HepG2 (cell line): ENCODE results near the gene AKR1A1. TPM values are rescaled to one million over a fixed set of nuclear protein-coding genes. Genes with fewer than 3 reads are reported as not detected.
A peak's percentile ranks its signal among the peaks of the same experiment; 100 is the strongest.

Experiments used
- ATAC-seq: fragments of 200-7000 bp; cut with Tn5 transposase; 3 replicates; pipeline ENCODE4 v1.9.1; 2020; ENCODE audit warnings: mild to moderate bottlenecking, moderate library complexity
- BruUV-seq: library from RNA; stranded (reverse); fragments of 400-500 nt; replicated peaks from 2 replicates; lab custom pipeline; 2021; lab: Mats Ljungman, UMichigan
- CTCF ChIA-PET: fragments of 300-600 bp; formaldehyde crosslinking; extraction: SDS; loops from one replicate; lab custom pipeline; 2021; ENCODE audit warnings: low total read pairs, inconsistent platforms, low intra/inter-chr PET ratio; lab: Yijun Ruan, JAX
- POLR2A ChIA-PET: fragments of 350-600 bp; sonication (Branson Sonifier 250); formaldehyde crosslinking; loops from one replicate; lab custom pipeline; 2020; ENCODE audit warnings: antibody characterized with exemption, inconsistent platforms; lab: Yijun Ruan, JAX
- DNase-seq: peaks from one replicate; pipeline ENCODE4 v3.0.0-alpha.2; 2015; ENCODE audit warnings: low spot score
- FAIRE-seq: peaks from 3 replicates; lab custom pipeline; 2011; peaks lifted over from hg19 to GRCh38; lab: Jason Lieb, UNC
- H2AFZ ChIP-seq: one replicate; pipeline ENCODE4 v1.6.1; 2011; ENCODE audit warnings: low read length, inconsistent platforms
- H3K27ac ChIP-seq: fragments of 300-600 bp; 3 replicates; pipeline ENCODE4 v1.8.0; 2011; ENCODE audit warnings: mixed run types, mild to moderate bottlenecking, mixed read lengths, low read length, inconsistent platforms; ENCODE audit not compliant: insufficient read depth; ENCODE audit errors: extremely low read length
- H3K27me3 ChIP-seq, 2 experiments: fragments of 200-600 bp in 1 of 2; 2 replicates in 1 of 2; 3 replicates in 1 of 2; pipeline versions ENCODE4 v1.6.0 to v1.8.0; 2011; ENCODE audit warnings: low read length in 2 of 2, mild to moderate bottlenecking in 2 of 2, moderate library complexity in 2 of 2, inconsistent platforms in 1 of 2; ENCODE audit not compliant: insufficient read depth in 2 of 2, control insufficient read depth in 1 of 2
- H3K36me3 ChIP-seq, 2 experiments: fragments of 200-600 bp in 1 of 2; replicated peaks in 1 of 2; 2 replicates in 1 of 2; 3 replicates in 1 of 2; pipeline versions ENCODE4 v1.5.1 to v1.8.0; 2011; ENCODE audit warnings: low read length in 2 of 2, inconsistent platforms in 1 of 2; ENCODE audit not compliant: insufficient read depth in 2 of 2, control insufficient read depth in 1 of 2
- H3K4me1 ChIP-seq: 2 replicates; pipeline ENCODE4 v1.5.1; 2012; ENCODE audit warnings: low read length, inconsistent platforms; ENCODE audit not compliant: insufficient read depth
- H3K4me2 ChIP-seq: 2 replicates; pipeline ENCODE4 v1.6.0; 2011; ENCODE audit warnings: low read depth, low read length, inconsistent platforms
- H3K4me3 ChIP-seq, 3 experiments: fragments of 200-600 bp in 1 of 3; sonication (generic), shearing (Covaris generic) in 1 of 3; replicated peaks in 1 of 3; 2 replicates each; pipeline ENCODE4 v1.5.1; 2011 to 2016; ENCODE audit warnings: low read length in 3 of 3, inconsistent platforms in 2 of 3, low read depth in 2 of 3, mild to moderate bottlenecking in 2 of 3, control low read depth in 1 of 3, mixed read lengths in 1 of 3; ENCODE audit not compliant: insufficient read depth in 1 of 3
- H3K79me2 ChIP-seq: one replicate; pipeline ENCODE4 v1.6.1; 2011; ENCODE audit warnings: low read length, inconsistent platforms; ENCODE audit not compliant: insufficient read depth
- H3K9ac ChIP-seq: 2 replicates; pipeline ENCODE4 v1.6.0; 2011; ENCODE audit warnings: mild to moderate bottlenecking, low read depth, low read length, inconsistent platforms; ENCODE audit not compliant: insufficient read depth
- H3K9me3 ChIP-seq: 2 replicates; pipeline ENCODE4 v1.5.1; 2012; ENCODE audit warnings: mild to moderate bottlenecking, low read length
- H4K20me1 ChIP-seq: 2 replicates; pipeline ENCODE4 v1.6.0; 2011; ENCODE audit warnings: inconsistent platforms, mild to moderate bottlenecking, low read length, moderate library complexity; ENCODE audit not compliant: insufficient read depth
- CHD4 ChIP-seq: fragments of 200-600 bp; sonication (generic); IDR thresholded peaks from 2 replicates; pipeline ENCODE4 v1.7.0; 2017; ENCODE audit warnings: mild to moderate bottlenecking, low read length, borderline replicate concordance
- HMG20B ChIP-seq: conservative IDR thresholded peaks from 2 replicates; pipeline ENCODE4 v1.6.1; 2016; ENCODE audit warnings: missing genetic modification reagents, missing compliant biosample characterization
- HNRNPH1 ChIP-seq: fragments of 200-400 bp; formaldehyde crosslinking; optimal IDR thresholded peaks from 2 replicates; pipeline ENCODE3; 2017; ENCODE audit warnings: mild to moderate bottlenecking, low read depth, low read length
- MLLT10 ChIP-seq: sonication (generic); formaldehyde crosslinking; IDR thresholded peaks from 2 replicates; pipeline ENCODE4 v1.4.0; 2020; ENCODE audit warnings: missing genetic modification reagents
- MLXIP ChIP-seq: sonication (generic); formaldehyde crosslinking; IDR thresholded peaks from 2 replicates; pipeline ENCODE4 v1.9.0; 2021; ENCODE audit warnings: missing genetic modification reagents, borderline replicate concordance
- PLSCR1 ChIP-seq: sonication (generic); formaldehyde crosslinking; IDR thresholded peaks from 2 replicates; pipeline ENCODE4 v1.5.0; 2020; ENCODE audit warnings: missing genetic modification reagents, mild to moderate bottlenecking, borderline replicate concordance
- SIX1 ChIP-seq: sonication (generic); formaldehyde crosslinking; IDR thresholded peaks from 2 replicates; pipeline ENCODE4 v1.4.0; 2020; ENCODE audit warnings: missing genetic modification reagents, borderline replicate concordance
- ZNF10 ChIP-seq: sonication (generic); formaldehyde crosslinking; IDR thresholded peaks from 2 replicates; pipeline ENCODE4 v1.4.0; 2020; ENCODE audit warnings: mild to moderate bottlenecking, low read depth, missing genetic modification reagents, borderline replicate concordance
- ZNF180 ChIP-seq: sonication (generic); formaldehyde crosslinking; IDR thresholded peaks from 2 replicates; pipeline ENCODE4 v1.4.0; 2020; ENCODE audit warnings: low read depth, missing genetic modification reagents, borderline replicate concordance
- ZNF20 ChIP-seq: sonication (generic); formaldehyde crosslinking; IDR thresholded peaks from 2 replicates; pipeline ENCODE4 v1.4.0; 2020; ENCODE audit warnings: mild to moderate bottlenecking, moderate library complexity, missing genetic modification reagents
- ZNF234 ChIP-seq: sonication (generic); formaldehyde crosslinking; conservative IDR thresholded peaks from 2 replicates; pipeline ENCODE4 v1.5.1; 2020; ENCODE audit warnings: mild to moderate bottlenecking, missing genetic modification reagents
- ZNF296 ChIP-seq: sonication (generic); formaldehyde crosslinking; conservative IDR thresholded peaks from 2 replicates; pipeline ENCODE4 v1.5.0; 2020; ENCODE audit warnings: mild to moderate bottlenecking, missing genetic modification reagents
- ZNF629 ChIP-seq: sonication (generic); formaldehyde crosslinking; conservative IDR thresholded peaks from 2 replicates; pipeline ENCODE4 v1.5.0; 2020; ENCODE audit warnings: missing genetic modification reagents
- ZNF775 ChIP-seq: sonication (generic); formaldehyde crosslinking; IDR thresholded peaks from 2 replicates; pipeline ENCODE4 v1.4.0; 2020; ENCODE audit warnings: missing genetic modification reagents, mild to moderate bottlenecking, moderate library complexity, borderline replicate concordance
- WGBS: methylation state at CpG from one replicate; pipeline ENCODE4 v1.1.6; 2017; ENCODE audit warnings: low lambda C conversion rate; 5-methylcytosine and 5-hydroxymethylcytosine counted together
- in situ Hi-C: cut with HindIII; loops from 2 replicates; pipeline ENCODE4 v1.10.0; 2017; ENCODE audit warnings: low pct_unique_long_range_greater_than_20kb; ENCODE audit not compliant: extremely low pct_ligation_motif_present
- intact Hi-C: fragments of 100-400 bp; cut with micrococcal nuclease; formaldehyde crosslinking; loops from one replicate; pipeline ENCODE4 v1.10.0; 2022; ENCODE audit not compliant: unreplicated experiment
- polyA plus RNA-seq, 8 experiments: library from polyadenylated mRNA; depleted of rRNA in 3 of 8; stranded (reverse) in 7 of 8; unstranded in 1 of 8; fragments of >200 nt; fragmentation: Illumina TruSeq in 4 of 8; extraction: Trizol in 4 of 8; gene quantifications; 2 replicates each; pipeline versions ENCODE4 v1.2.1 to v1.2.3, GENCODE V29; 2011 to 2016; ENCODE audit warnings: low read depth in 4 of 8, missing spikeins in 1 of 8, mixed read lengths in 1 of 8; ENCODE audit not compliant: insufficient read depth in 1 of 8
- total RNA-seq, 5 experiments: library from RNA; depleted of rRNA; stranded (reverse); fragments of >200 nt; fragmentation: Illumina TruSeq; extraction: Trizol; gene quantifications; 2 replicates each; pipeline ENCODE4 v1.2.3, GENCODE V29; 2016; ENCODE audit warnings: low read depth in 1 of 5

Gene AKR1A1
- total and polyA plus RNA-seq, 2 of the 13 experiments (the other 11 are each of a cell fraction or from before 2014, with no cell fraction given): 181 to 217 TPM

GRCh38 chr1:45604239-45604638 is 53.6 kb downstream of the AKR1A1 start:
- Histone ChIP-seq H2AFZ (no peak overlapping the region), H3K4me2 (no peak overlapping the region), H3K9me3 (no peaks in the 10 kb centered on the region), H3K79me2 (peaks cover 59% of the 10 kb centered on the region), H3K27ac (no peak overlapping the region), H4K20me1 (0 out of 2 replicates have a peak, but pooled peaks cover 3% of the 10 kb centered on the region), H3K4me3 (no peak overlapping the region), H3K36me3 (peaks cover 16 to 66% of the 10 kb centered on the region in 2 experiments), H3K4me1 (peaks cover 20% of the 10 kb centered on the region), H3K9ac (no peak overlapping the region), H3K27me3 (no peaks in the 10 kb centered on the region)
- intact Hi-C loops (no loop called here), in situ Hi-C loops (no loop called here)
- ATAC-seq (no peak), DNase-seq (no peak), FAIRE-seq (no peak)
- CTCF ChIA-PET: no interaction called here
- no TSS peak for BruUV-seq
- POLR2A ChIA-PET: no interaction called here
- WGBS: 98% methylated on average over 2 of the region's 2 CpGs
- TF ChIP-seq CHD4: peak; percentile 85; the same call in 1 of the 2 replicates
- TF ChIP-seq ZNF629: peak; percentile 91
- no peak for TF ChIP-seq HMG20B (CRISPR knock-in tag)
- no peak for TF ChIP-seq ZNF180 (CRISPR knock-in tag)
- no peak for TF ChIP-seq SIX1 (CRISPR knock-in tag)

- no peaks in the 10 kb centered on the region for H4K20me1 ChIP-seq
- ATAC-seq: no peak
- no peak for FAIRE-seq
- intact Hi-C loops: no loop called here
- POLR2A ChIA-PET: interaction anchor here (0.6 kb wide), 1 partner anchor 64 kb away, joined by 3 read pairs; no protein-coding TSS in a partner anchor
- H3K4me3 ChIP-seq: no peak overlapping the region
- H3K27me3 ChIP-seq: no peaks in the 10 kb centered on the region
- no peak overlapping the region for H3K27ac ChIP-seq
- H3K9me3 ChIP-seq: no peaks in the 10 kb centered on the region
- H3K36me3 ChIP-seq: peaks cover 25 to 76% of the 10 kb centered on the region in 2 experiments
- 91% methylated on average over 6 of the region's 6 CpGs for WGBS
- H3K9ac ChIP-seq: no peak overlapping the region
- H2AFZ ChIP-seq: no peak overlapping the region
- in situ Hi-C loops: no loop called here
- CTCF ChIA-PET: no interaction called here
- peaks cover 20% of the 10 kb centered on the region for H3K4me1 ChIP-seq
- BruUV-seq: TSS peak; percentile 52
- no peak overlapping the region for H3K4me2 ChIP-seq
- H3K79me2 ChIP-seq: peaks cover 35% of the 10 kb centered on the region
- no peak for DNase-seq
- TF ChIP-seq ZNF296 (CRISPR knock-in tag) (no peak), MLXIP (no peak), PLSCR1 (CRISPR knock-in tag) (no peak), MLLT10 (CRISPR knock-in tag) (no peak), ZNF10 (CRISPR knock-in tag) (no peak), ZNF234 (CRISPR knock-in tag) (no peak), ZNF20 (no peak), ZNF775 (CRISPR knock-in tag) (no peak), HNRNPH1 (no peak)
These were observed 56.9 kb downstream of the AKR1A1 start for GRCh38 chr1:45607404-45608074.
